ENCODE data around the gene CTCFL.

Gene CTCFL

GRCh38 chr20:57469418-57470211, 55.3 kb downstream of the CTCFL start:
- TF ChIP-seq CTCF (IDR thresholded peaks at IDR 0.05; ENCODE audit: low read depth, low read length, missing control alignments) = no peak
- in situ Hi-C loops (cut with HindIII; ENCODE audit: low sequenced_read_pairs) = no loop called here
- no peak for DNase-seq (ENCODE audit: low read depth)

DNA sequence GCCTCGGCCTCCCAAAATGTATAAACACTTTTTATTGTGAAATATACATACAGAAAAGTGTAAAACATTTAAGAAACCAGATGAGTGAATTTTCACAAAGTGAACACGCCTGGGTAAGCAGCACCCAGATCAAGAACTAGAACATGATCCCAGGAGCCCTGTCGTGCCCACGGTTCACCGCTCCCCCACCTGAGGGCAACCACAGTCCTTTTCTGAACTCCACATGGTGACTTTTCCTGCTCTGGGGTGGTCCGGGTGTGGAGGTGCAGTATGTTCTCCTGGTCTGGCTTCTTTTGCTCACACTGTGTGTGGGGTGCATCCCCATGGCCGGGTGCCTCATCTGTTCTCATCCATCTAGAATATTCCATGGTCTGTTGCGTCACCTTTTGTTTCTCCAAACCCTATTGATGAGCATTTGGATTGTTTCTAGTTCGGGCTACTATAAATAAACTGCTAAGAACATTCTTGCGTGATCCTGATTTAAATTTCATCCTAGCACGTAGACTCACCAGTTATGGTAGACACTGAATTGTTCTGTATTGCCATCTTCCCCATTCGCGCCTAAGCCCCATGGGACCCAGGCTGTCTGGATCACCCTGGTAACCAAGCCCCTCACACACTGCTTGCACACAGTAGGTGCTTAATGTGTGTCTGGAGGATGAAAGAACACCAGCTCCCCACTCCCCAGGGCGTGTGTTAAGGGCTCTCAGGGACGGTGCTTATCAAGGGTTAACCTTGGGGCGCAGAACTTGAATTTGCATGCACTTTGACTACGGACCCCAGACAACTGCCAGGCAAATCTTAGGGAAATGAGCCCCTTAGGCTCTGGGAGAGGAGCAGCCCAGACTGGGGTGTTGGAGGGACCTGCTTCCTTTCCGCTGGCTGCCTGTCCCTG, 56.2 kb downstream of the CTCFL start:
- TF ChIP-seq CTCF (IDR thresholded peaks at IDR 0.05; ENCODE audit: low read depth, low read length, missing control alignments) = no peak
- no peak for DNase-seq (ENCODE audit: low read depth)
- H3K4me3 ChIP-seq (ENCODE audit: low read depth, low read length) = no peak overlapping the region
- in situ Hi-C loops (cut with HindIII; ENCODE audit: low sequenced_read_pairs) = no loop called here

More at GRCh38 chr20:57469418-57470211, 55.3 kb downstream of the CTCFL start:
- no peak overlapping the region for H3K4me3 ChIP-seq (ENCODE audit: low read depth, low read length)

GRCh38 chr20:57467742-57468141, 57.2 kb downstream of the CTCFL start:
- no peak for TF ChIP-seq CTCF (IDR thresholded peaks at IDR 0.05; ENCODE audit: low read depth, low read length, missing control alignments)
- no peak overlapping the region for H3K4me3 ChIP-seq (ENCODE audit: low read depth, low read length)
- in situ Hi-C loops (cut with HindIII; ENCODE audit: low sequenced_read_pairs) = no loop called here
- DNase-seq (ENCODE audit: low read depth) = no peak

GRCh38 chr20:57465943-57466342, 59.0 kb downstream of the CTCFL start:
- TF ChIP-seq CTCF (IDR thresholded peaks at IDR 0.05; ENCODE audit: low read depth, low read length, missing control alignments) = no peak
- DNase-seq (ENCODE audit: low read depth) = no peak
- in situ Hi-C loops (cut with HindIII; ENCODE audit: low sequenced_read_pairs) = no loop called here
- H3K4me3 ChIP-seq (ENCODE audit: low read depth, low read length) = no peak overlapping the region

GRCh38 chr20:57465486-57465885, 59.5 kb downstream of the CTCFL start:
- no peak overlapping the region for H3K4me3 ChIP-seq (ENCODE audit: low read depth, low read length)
- in situ Hi-C loops (cut with HindIII; ENCODE audit: low sequenced_read_pairs) = no loop called here
- no peak for TF ChIP-seq CTCF (IDR thresholded peaks at IDR 0.05; ENCODE audit: low read depth, low read length, missing control alignments)
- no peak for DNase-seq (ENCODE audit: low read depth)

DNA sequence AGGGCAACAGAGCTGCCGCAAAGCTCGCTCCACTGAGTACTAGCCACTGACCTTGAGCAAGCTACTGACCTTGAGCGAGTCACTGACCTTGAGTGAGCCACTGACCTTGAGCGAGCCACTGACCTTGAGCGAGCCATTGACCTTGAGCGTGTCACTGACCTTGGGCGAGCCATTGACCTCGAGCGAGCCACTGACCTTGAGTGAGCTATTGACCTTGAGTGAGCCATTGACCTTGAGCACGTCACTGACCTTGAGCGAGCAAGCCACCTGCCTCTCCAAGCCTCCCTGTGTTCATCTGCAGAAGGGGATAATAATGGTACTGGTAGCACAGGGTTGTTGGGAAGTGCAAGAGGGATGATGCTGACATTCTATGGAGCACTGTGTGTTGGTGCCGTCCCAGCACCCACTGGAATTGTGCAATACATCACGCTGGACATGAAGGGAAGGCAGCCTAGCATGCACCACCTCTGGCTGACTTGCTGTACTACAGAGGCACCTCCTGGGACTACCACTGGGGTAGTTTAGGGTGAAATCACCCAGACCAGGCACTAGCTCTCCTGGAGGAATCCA, 60.2 kb downstream of the CTCFL start:
- peak; percentile 25 for TF ChIP-seq CTCF (IDR thresholded peaks at IDR 0.05; ENCODE audit: low read depth, low read length, missing control alignments)
- no peak for DNase-seq (ENCODE audit: low read depth)
- in situ Hi-C loops (cut with HindIII; ENCODE audit: low sequenced_read_pairs) = no loop called here
- H3K4me3 ChIP-seq (ENCODE audit: low read depth, low read length) = no peak overlapping the region

All from astrocyte of the cerebellum (primary cell).